ENCODE results near the gene ETS1.

The ETS1 gene

GRCh38 chr11:128528294-128528693, 59.1 kb downstream of the ETS1 start:
- DNase-seq (ENCODE audit: extremely low read depth, low read depth) = no peak
- H3K4me3 ChIP-seq (replicated peaks; ENCODE audit: low read depth, low read length) = no peak overlapping the region
- no peak for TF ChIP-seq CTCF (IDR thresholded peaks at IDR 0.05; ENCODE audit: low read depth, low read length, missing control alignments)

- no peak for TF ChIP-seq CTCF (IDR thresholded peaks at IDR 0.05; ENCODE audit: low read depth, low read length, missing control alignments)
- no peak overlapping the region for H3K4me3 ChIP-seq (replicated peaks; ENCODE audit: low read depth, low read length)
- no peak for DNase-seq (ENCODE audit: extremely low read depth, low read depth)
Observed at GRCh38 chr11:128527046-128527445, 60.3 kb downstream of the ETS1 start.

GRCh38 chr11:128525411-128526243, 61.7 kb downstream of the ETS1 start:
- TF ChIP-seq CTCF (IDR thresholded peaks at IDR 0.05; ENCODE audit: low read depth, low read length, missing control alignments) = no peak

GRCh38 chr11:128524172-128524571, 63.2 kb downstream of the ETS1 start:
- no peak for DNase-seq (ENCODE audit: extremely low read depth, low read depth)
- H3K4me3 ChIP-seq (replicated peaks; ENCODE audit: low read depth, low read length) = no peak overlapping the region
- TF ChIP-seq CTCF (IDR thresholded peaks at IDR 0.05; ENCODE audit: low read depth, low read length, missing control alignments) = no peak

More at GRCh38 chr11:128525411-128526243, 61.7 kb downstream of the ETS1 start:
- H3K4me3 ChIP-seq (replicated peaks; ENCODE audit: low read depth, low read length) = no peak overlapping the region
- DNase-seq (ENCODE audit: extremely low read depth, low read depth) = no peak

GRCh38 chr11:128523641-128524040, 63.7 kb downstream of the ETS1 start:
- H3K4me3 ChIP-seq (replicated peaks; ENCODE audit: low read depth, low read length) = no peak overlapping the region
- no peak for DNase-seq (ENCODE audit: extremely low read depth, low read depth)
- no peak for TF ChIP-seq CTCF (IDR thresholded peaks at IDR 0.05; ENCODE audit: low read depth, low read length, missing control alignments)

GRCh38 chr11:128522943-128523518, 64.3 kb downstream of the ETS1 start:
- H3K4me3 ChIP-seq (replicated peaks; ENCODE audit: low read depth, low read length) = peak overlapping the region; percentile 84
- DNase-seq (ENCODE audit: extremely low read depth, low read depth) = no peak
- TF ChIP-seq CTCF (IDR thresholded peaks at IDR 0.05; ENCODE audit: low read depth, low read length, missing control alignments) = no peak

Data from HFF-Myc (cell line).